ENCODE measurements around the gene HSBP1L1.

Gene HSBP1L1

DNA sequence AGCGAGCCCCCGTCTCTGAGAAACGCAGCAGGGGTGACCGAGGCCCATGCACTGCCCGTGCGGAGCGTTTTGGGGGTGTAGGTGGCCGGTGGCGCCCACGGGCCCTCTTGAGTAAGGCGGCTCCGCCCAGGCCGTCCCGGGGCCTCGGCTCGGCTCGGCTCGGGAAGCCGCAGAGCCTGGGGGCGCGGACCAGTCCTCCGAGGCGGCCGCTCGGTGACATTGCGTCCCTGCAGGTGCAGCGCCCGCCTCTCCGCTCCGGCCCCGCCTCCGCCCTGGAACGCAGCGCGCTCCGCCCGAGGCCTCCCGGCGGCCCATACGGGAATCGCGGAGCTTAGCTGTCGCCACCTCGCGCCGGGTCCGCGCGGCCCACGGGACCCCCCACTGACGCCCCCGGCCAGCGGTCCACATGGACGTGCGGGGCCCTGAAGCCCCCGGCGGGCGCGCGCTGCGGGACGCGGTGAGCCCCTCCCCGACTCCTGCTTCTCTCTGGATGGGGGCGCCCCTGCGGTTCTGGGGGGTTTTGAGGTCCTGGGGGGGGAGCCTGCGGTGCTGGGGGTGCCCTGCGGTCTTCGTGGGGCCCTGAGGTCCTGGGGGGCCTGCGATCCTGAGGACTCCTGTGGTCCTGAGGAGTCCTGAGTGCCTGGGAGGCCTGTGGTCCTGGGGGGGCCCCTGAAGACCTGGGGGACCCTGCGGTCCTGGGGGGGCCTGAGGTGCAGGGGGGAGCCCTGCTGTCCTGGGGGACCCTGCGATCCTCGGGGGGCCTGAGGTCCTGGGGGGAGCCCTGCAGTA is at the start of gene HSBP1L1:
Gene HSBP1L1 (plus strand): TSS at position 314 of the 789 bp plus-strand sequence. CDS start 93 bp downstream, at position 407.
- DNase-seq (ENCODE audit: low spot score): peak; percentile 68

DNA sequence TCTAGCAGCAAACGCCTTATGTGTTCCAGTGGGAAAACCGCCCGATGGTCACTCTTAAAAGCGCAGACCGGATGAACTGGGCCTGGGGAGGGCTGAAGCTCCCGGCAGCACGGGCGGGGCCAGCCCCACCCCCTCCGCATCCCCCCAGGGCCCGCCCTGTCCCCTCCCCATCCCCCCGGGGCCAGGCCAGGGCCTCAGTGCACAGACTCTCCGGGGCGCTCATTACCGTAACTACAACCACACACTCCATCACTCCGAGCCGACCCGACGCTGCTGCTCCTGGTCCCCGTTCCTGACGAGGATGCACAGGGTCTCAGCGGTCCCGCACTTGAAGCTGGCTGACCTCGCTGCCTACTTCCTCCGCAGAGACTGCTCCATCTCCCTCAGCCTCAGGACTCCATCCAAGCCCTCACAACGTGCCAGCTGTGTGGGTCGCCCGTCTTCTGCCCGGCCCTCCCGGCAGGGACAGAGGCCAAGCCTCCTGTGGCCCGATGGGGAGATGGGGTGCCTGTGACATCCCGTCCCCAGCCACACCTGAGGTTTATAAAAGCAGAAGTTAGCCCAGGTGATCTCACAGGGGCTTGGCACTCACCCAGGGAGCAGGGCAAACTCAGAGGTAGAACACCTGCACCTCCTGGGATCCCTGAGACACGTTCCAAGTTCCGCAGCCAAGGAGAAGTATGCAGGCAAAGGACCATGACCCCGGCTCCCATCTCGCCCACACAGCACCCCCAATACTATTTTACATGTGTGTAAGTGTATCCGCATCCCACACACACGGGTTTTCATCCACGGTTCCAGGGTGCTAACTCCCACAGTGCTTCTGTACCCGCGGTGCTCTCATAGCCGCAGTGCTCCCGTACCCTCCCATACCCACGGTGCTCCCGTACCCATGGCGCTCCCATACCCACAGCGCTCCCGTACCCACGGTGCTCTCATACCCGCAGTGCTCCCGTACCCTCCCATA is 49.0 kb upstream of the HSBP1L1 start:
- DNase-seq (ENCODE audit: low spot score): no peak

DNA sequence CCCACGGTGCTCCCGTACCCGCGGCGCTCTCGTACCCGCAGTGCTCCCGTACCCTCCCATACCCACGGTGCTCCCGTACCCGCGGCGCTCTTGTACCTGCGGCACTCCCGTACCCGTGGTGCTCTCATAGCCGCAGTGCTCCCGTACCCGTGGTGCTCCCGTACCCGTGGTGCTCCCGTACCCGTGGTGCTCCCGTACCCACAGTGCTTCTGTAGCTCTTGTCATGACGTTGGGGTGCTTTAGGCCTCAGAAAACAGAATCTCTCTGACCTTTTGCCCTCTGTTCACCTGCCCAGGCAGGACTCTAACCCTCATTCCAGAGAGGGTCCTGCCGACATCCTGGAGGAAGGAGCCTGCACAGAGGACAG is 48.3 kb upstream of the HSBP1L1 start:
- DNase-seq (ENCODE audit: low spot score): no peak

DNA sequence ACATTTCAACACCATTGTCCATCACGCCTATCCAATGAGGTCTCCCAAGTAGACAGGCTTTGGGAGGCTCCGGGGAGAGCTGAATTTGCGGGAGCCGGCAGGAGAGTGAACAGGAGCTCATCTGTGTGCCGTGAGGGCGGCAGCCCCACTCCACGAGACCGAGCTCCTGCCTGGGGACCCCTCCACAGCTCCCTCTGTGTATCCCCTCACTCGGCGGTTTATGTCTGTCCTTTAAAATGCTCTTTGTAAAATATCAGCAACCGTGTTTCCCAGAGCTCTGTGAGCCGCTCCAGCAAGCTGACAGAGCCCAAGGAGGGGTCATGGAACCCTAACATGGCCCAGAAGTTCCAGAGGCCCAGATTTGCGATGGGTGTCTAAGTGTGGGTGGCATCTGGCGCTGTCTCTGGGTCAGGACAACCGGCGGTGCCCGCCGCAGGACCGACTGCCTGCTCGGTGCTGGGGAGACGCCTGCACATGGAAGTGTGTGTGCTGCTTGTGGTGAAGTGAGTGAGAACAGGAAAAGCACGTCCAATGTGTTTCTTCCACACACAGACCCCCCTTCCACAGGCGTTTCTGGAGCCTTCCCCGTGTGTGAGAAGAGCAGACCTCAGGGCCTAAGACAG is 47.8 kb upstream of the HSBP1L1 start:
- no peak for DNase-seq (ENCODE audit: low spot score)

DNA sequence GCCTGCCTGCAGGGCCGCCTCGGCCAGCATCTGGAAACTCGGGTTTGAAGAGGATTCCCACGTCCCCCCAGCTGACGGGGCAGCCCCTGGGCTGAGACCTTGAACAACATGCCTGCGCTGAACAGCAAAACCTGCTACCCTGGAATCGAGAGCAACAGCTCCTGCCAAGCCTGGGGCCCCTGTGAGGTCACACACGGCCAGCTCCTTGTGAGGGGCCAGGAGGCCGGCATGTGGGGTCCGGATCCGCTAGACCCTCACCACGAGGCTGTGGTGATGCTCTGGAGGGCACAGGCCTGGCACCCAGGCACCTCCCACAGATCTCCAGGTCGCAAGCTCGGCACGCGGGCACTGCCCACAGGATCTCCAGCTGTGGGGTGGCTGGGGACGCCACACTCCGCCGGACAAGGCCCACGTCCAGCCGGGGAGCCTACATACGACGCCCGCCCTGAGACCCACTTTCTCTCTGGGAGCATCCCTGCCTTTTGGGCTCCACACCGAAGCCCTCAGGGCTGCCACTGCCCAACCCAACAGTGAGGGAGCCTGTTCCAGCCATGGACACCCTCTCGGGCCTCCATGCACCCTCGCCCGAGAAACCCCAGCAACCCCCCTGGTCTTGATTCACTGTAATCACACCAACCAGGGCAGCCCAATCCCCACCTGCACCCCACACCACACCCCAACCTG is 47.1 kb upstream of the HSBP1L1 start:
- DNase-seq (ENCODE audit: low spot score): no peak

DNA sequence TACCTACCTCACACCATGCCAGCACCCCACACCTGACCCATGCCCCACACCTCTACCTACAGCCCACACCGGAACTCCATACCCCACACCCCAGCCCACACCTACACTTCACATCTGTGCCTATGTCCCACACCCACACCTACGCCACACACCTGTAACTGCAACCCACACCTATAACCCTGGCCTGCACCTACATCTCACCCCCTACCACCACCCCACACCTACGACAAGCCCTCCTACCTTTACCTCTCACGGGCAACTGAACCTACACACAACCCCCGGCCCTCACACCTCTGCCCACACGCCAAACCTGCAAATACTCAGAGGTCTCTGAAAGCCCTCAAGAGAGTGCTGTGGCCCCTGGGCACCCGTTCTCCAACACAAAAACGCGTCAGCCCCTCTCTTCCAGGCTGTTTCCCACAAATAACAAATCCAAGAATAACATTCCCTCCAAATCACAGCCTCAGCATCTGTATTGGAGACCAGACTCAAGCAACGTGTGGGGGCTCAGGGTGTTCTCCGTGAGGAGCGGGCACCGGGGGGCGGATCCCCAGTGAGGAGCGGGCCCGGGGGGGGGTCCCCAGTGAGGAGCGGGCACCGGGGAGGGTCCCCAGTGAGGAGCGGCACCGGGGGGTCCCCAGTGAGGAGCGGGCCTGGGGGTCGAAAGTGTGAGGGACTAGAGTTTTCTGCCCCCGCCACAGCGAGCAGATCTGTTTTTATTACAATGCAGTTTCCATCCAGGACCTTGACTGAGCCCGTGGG is 46.4 kb upstream of the HSBP1L1 start:
- DNase-seq (ENCODE audit: low spot score): no peak

DNA sequence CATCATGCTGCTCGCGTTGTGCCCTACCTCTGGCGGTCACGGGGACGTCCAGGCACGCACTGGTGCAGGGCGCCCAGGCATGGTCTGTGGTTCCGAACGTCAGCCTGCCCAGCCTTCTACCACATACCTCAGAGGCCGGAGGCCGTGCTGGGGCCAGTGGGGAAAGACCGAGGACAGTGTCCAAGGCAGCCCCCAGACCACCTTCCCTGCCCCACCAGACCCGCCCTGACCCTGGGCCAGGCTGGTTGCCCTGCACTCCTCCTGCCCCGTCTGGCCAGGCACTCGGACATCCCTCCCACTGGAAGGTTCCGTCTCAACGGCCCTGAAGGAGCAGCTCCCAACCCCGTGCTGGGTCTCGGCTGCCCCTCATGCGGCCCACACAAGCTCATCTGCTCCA is 45.8 kb upstream of the HSBP1L1 start:
- no peak for DNase-seq (ENCODE audit: low spot score)

DNA sequence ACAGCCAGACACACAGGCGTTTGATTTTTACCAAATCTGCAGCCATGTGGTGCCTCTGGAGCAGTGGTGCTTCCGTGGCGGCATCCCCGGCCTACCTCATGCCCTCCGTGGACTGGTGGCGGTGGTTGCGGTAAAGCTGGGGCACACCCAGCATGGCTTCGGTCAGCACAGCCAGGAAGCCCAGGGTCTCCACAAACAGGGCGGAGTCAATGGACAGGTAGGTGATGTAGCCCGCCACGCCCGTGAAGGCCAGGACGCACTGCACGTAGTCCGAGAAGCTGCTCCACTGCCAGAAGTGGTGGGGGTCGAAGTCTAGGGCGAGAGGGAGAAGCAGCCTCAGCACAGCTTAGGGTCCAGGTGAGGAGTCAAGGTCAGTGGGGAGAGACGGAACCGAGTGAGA is 45.4 kb upstream of the HSBP1L1 start:
- DNase-seq (ENCODE audit: low spot score): no peak

DNA sequence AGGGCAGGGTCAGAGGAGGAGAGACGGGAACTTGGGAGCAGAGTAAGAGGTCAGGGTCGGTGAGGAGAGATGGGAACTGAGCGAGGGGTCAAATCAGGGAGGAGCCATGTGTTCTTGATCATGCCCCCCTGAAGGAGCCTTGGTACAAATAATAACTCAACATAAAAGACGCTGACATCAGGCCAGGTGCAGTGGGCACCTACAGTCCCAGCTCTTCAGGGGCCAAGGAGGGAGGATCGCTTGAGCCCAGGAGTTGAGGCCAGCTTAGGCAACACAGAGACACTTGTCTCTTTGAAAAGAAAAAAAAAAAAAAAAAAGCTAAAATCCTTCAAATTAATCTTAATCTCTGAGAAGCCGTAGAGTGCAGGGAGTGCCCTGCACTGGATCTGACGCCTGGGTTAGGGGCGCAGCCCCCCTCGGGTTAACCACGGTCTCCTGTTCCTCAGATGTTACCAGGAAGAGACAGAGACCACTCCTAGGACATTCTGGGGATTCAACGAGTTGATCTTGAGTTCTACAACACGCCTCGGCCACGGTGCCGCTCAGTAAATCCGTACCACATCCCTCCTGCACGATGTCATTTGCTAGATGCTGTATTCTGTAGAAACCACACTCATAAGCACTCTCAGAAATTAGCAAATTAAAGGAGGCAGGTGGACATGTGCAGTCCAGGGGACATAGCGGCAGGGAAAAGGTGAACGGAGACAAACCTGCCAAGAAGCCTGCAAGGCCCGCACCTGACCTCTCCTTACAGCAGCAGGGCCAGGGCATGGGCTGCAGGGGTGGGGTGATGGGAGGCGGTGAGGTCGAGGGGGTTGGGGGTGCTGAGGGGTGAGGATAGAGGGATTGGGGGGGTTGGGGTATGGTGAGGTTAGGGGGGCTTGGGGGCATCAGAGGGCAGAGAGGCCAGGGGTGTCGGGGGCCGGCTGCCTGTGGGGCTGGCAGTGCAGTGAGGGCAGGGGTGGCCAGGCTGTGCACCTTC is 42.2 kb upstream of the HSBP1L1 start:
- DNase-seq (ENCODE audit: low spot score): no peak

DNA sequence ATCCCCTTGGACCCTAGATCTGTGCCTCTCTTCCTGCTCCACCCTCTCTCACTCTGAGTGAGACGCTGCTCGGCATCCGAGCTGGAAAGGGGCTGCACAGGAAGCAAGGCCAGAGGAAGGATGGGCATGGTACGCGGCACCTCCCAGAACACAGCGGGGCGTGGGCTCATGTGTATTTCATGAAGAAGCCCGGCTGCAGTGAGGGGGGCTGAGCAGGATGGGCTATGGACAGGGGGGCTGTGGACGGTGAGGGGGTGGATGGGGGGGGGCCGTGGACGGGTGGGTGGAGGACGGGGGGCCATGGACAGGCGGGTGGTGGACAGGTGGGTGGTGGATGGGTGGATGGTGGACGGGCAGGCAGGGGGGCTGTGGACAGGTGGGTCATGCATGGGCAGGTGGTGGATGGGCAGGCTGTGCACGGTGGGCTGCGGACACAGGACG is 41.5 kb upstream of the HSBP1L1 start:
- DNase-seq (ENCODE audit: low spot score): no peak

DNA sequence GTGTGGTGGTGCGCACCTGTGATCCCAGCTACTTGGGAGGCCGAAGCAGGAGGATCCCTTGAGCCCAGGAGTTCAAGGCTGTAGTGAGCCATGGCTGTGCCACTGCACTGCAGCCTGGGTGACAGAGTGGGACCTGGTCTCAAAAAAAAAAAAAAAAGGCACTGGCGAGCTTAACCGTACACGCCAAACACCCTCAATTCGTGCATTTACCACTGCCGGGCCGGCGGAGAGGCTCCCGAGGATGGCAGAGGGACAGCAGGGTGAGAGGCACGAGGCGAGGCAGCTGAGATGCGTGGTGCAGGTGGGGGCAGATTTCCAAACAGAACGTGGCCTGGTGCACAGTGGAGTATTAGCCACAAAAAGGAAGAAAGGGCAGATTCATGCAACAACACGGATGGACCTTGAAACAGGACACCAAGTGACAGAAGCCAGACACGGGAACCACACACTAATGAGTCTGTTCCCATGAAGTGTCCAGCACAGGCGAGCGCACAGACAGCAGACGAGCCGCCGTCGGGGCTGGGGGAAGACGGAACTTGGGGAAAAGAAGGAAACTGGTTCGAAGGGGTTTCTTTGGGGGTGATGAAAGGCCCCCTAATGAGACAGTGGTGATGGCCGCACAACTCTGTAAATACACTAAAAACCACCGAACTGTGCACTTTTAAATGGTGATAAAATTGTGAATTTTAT is 40.4 kb upstream of the HSBP1L1 start:
- DNase-seq (ENCODE audit: low spot score): no peak

DNA sequence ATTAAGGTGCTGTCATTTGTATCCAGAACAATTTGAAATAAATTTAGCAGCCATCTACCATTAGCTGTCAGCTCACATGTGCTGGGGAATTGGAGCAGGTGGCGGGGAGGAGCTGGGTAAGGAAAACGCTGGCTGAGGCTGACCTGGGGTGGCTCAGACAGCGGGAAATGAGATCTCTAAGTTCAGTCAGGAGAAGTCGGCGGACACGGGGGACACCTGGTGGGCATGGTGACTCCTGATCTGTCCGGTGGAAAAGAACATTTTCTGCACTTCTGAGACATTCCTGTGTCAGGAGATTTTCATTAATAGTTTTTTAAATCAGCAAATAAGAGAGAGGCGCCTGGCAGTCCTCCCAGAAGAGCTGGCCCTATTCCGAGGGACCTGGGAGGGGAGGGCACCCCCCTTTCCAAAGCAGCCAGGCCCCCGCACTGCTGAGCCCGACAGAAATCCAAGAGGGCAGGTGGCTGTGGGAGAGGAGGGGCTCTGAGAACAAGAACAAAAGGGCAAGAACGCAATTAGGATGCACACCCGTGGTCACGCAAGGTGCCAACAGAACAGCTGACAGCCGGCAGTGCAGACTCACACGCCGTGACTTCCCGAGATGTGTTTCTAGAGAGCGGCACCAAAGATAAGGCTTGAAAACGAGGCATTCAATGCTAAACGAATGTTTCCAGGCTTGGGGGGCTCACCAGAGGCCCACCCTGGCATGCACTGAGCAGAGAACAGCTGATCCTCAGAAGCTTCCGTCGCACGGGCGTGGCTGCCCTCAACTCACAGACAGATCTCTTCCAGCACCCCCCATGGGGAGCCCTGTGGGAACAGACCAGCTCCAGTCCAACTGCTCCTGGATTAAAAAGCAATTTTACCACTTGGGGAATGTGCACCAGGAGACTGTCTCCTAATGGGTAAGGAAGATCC is 39.4 kb upstream of the HSBP1L1 start:
- DNase-seq (ENCODE audit: low spot score): no peak

DNA sequence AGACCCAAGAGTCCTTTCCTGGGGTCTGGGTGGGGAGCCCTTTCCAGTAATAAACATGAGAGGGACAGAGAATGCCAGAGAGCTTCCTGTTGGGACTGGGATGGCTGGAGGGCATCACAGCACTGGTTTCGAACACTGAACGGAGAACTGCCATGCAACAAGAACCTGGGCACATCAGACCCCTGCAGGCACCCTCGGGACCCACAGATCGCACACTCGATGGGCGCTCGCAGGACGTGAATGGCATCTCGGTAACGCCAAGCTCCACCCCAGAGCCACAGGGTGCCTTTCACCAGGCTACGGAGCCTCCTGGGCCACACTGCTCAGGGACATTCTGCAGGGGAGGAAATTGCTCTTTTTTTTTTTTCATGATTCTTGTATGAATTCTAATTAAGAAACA is 38.1 kb upstream of the HSBP1L1 start:
- DNase-seq (ENCODE audit: low spot score): no peak

DNA sequence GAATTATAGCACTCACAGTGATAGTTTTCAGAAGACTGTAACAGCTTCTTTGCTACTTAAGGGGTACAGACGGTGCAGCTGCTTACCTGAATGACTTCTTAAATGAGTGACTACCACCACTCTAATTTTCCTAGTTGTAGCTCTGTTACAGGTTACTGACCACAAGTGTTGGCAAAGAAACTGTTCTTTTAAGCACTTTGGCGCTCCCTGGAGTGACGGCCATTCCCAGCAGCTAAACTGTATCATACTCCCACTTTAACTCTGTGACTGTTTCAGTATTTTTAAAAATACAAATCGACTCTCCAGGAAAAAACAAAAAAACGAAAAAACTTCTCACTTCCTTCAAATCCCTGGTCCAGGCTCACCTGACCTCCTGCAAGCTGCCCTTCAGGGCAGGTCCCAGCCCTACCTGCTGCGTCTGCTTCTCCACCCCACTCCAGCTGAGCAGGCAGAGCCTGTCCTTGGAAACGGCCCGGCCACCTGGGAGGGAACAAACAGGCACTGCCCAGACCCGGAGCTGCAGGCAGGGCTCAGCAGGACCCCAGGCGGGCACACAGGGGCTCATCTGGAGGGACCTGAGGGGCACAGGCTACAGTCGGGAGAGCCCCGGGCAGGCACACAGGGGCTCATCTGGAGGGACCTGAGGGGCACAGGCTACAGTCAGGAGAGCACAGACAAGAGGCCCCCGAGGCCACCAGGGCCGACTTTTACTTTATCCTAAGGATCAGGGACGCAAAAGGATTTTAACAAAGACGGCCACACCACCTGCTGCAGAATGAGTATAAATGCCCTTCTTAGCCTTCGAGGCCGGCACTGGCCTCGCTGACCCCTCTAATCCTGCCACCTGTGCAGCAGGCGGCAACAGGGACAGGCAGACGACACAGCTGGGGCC is 37.5 kb upstream of the HSBP1L1 start:
- no peak for DNase-seq (ENCODE audit: low spot score)

DNA sequence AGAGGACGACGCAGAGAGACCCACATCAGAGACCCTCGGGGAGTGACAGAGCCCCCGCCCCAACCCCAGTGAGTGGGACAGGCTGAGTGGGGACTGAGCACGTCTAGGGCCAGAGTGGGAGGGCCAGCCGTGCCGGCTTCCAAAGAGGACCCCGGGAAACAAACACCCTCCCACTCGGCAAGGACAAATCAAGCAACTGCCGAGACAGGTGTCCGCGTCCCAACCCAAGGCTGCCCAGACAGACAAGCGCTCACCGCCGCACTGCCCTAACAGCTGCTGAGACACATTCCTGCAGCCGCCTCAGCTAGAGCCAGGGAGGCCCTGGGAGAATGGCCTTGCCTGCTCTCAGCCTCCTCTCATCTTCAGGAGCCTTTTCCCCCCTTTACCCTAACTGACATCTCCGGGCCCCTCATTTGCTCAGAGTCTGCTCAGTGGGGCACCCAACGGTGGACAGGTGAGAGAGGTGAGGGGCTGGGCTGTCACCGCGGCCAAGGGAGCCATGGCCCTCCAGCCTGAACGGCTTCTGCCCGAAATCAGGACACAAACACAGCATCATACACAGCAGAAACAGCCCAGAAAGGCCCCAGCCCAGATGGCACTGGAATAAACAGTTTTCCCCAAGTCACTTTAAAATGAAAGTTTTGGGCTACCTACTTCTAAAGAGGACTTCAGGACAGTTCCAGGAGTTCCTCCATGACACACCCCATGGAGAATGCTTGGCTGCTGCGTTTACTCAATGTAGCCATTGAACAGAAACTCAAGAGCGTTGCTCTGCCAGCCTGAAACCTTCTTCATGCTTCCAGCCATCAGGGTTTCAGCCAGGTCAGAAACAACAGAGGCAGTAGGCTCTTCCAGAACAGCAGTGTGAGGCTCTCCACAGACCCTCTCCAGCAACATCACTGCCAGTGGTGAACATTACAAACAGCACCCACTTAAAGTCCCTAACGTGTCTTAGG is 36.6 kb upstream of the HSBP1L1 start:
- DNase-seq (ENCODE audit: low spot score): no peak

DNA sequence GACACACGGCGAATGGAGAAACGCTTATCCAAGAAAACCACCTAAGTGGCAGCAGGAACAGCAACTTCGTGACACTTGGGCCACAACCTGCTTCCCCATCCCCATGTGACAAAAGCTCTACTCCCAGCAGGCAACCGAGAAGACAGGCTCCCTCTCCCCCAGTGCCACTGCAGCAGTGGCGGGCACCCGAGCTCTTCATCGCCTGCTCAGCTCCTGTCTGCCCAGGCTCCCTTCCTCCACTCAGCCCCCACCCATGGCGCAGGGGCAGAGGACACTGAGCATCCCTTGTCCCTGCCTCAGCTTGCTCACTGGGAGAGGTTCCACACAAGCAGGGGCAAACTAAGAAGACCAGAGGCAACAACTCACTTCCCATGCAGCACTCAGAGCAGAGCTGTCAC is 35.9 kb upstream of the HSBP1L1 start:
- no peak for DNase-seq (ENCODE audit: low spot score)

Measured in hepatic stellate cell (primary cell).